Stimulated activated CD8-positive, alpha-beta memory T cell treated with anti-CD3 and anti-CD28 coated beads, Interleukin-15, amount 100 ng/mL, for 1 hour (primary cell): Measurements from ENCODE around the gene GNPNAT1.
A peak's percentile ranks its signal among the peaks of the same experiment; 100 is the strongest.
"Not testable (repeated sequence)": the region's sequence is repeated elsewhere in the genome, so short reads cannot be mapped to it uniquely, and the experiment has no call there.

Experiments
- DNase-seq: peaks from one replicate; pipeline ENCODE4 v3.0.0-alpha.2; 2020; ENCODE audit warnings: low read depth

GNPNAT1 gene

GRCh38 chr14:52790011-52790755 lies 1.2 kb downstream of the GNPNAT1 start:
- DNase-seq = no peak

GRCh38 chr14:52789118-52789517 lies 2.3 kb downstream of the GNPNAT1 start:
- DNase-seq = no peak

- no peak for DNase-seq
Measured at GRCh38 chr14:52786887-52787286, 4.5 kb downstream of the GNPNAT1 start.

- DNase-seq = no peak
Measured at GRCh38 chr14:52783206-52783605, 8.2 kb downstream of the GNPNAT1 start.

- DNase-seq = no peak
Measured at GRCh38 chr14:52781629-52782028, 9.8 kb downstream of the GNPNAT1 start.

- DNase-seq = no peak
Measured at GRCh38 chr14:52780893-52781292, 10.5 kb downstream of the GNPNAT1 start.

- no peak for DNase-seq
Measured at GRCh38 chr14:52778702-52779101, 12.7 kb downstream of the GNPNAT1 start.

- no peak for DNase-seq
Measured at GRCh38 chr14:52776816-52777215, 14.6 kb downstream of the GNPNAT1 start.

- no peak for DNase-seq
Measured at GRCh38 chr14:52769887-52770286, 21.5 kb downstream of the GNPNAT1 start.

- DNase-seq = no peak
Measured at GRCh38 chr14:52767058-52767833, 24.2 kb downstream of the GNPNAT1 start.

GRCh38 chr14:52762923-52763322 lies 28.5 kb downstream of the GNPNAT1 start:
- not testable (repeated sequence) for DNase-seq

- DNase-seq = no peak
Measured at GRCh38 chr14:52759145-52759544, 32.3 kb downstream of the GNPNAT1 start.

- DNase-seq = no peak
Measured at GRCh38 chr14:52755607-52756316, 35.6 kb downstream of the GNPNAT1 start.

- no peak for DNase-seq
Measured at GRCh38 chr14:52748647-52749292, 42.6 kb downstream of the GNPNAT1 start.

- DNase-seq = no peak
Measured at GRCh38 chr14:52741865-52742264, 49.5 kb downstream of the GNPNAT1 start.

GRCh38 chr14:52740751-52741150 lies 50.7 kb downstream of the GNPNAT1 start:
- no peak for DNase-seq

GRCh38 chr14:52738409-52738808 lies 53.0 kb downstream of the GNPNAT1 start:
- DNase-seq = no peak

- no peak for DNase-seq
Measured at GRCh38 chr14:52735921-52736489, 55.4 kb downstream of the GNPNAT1 start.

- DNase-seq = no peak
Measured at GRCh38 chr14:52733824-52734223, 57.6 kb downstream of the GNPNAT1 start.

- DNase-seq = no peak
Measured at GRCh38 chr14:52730709-52731111, 60.7 kb downstream of the GNPNAT1 start.

- DNase-seq = peak; percentile 95
Measured at GRCh38 chr14:52729925-52730708, 61.3 kb downstream of the GNPNAT1 start, which contains the start of gene STYX. TSS of gene STYX (plus strand) at chr14:52730166. CDS start at chr14:52730475, 309 bp downstream.
